HepG2 (cell line): ENCODE results near the gene ZBTB22. TPM values are rescaled to one million over a fixed set of nuclear protein-coding genes. Genes with fewer than 3 reads are reported as not detected.
A peak's percentile ranks its signal among the peaks of the same experiment; 100 is the strongest.

ENCODE experiments used
- ARID2 ChIP-seq: sonication (generic); formaldehyde crosslinking; IDR thresholded peaks from 2 replicates; pipeline ENCODE4 v1.8.1; 2022; ENCODE audit warnings: mild to moderate bottlenecking, missing genetic modification reagents, borderline replicate concordance
- FOXP1 ChIP-seq, 2 experiments: fragments of 450-650 bp in 1 of 2; IDR thresholded peaks; 2 replicates each; pipeline ENCODE4 v1.6.1; 2017 to 2018; ENCODE audit warnings: antibody characterized with exemption in 1 of 2
- GTF2F1 ChIP-seq: fragments of 150-350 bp; IDR thresholded peaks from 2 replicates; pipeline ENCODE4 v1.6.1; 2014; ENCODE audit warnings: low read length
- KMT2B ChIP-seq: IDR thresholded peaks from 2 replicates; pipeline ENCODE4 v1.6.1; 2016; ENCODE audit warnings: missing genetic modification reagents, missing compliant biosample characterization
- MED13 ChIP-seq: sonication (generic); formaldehyde crosslinking; IDR thresholded peaks from 2 replicates; pipeline ENCODE4 v1.5.0; 2020; ENCODE audit warnings: missing genetic modification reagents
- MTF2 ChIP-seq: sonication (generic); formaldehyde crosslinking; IDR thresholded peaks from 2 replicates; pipeline ENCODE4 v1.5.0; 2020; ENCODE audit warnings: missing genetic modification reagents, borderline replicate concordance
- REXO4 ChIP-seq: sonication (generic); formaldehyde crosslinking; IDR thresholded peaks from 2 replicates; pipeline ENCODE4 v1.8.0; 2022; ENCODE audit warnings: missing genetic modification reagents, mild to moderate bottlenecking, borderline replicate concordance
- SMAD9 ChIP-seq: sonication (generic); formaldehyde crosslinking; IDR thresholded peaks from 2 replicates; pipeline ENCODE4 v1.5.1; 2020; ENCODE audit warnings: mild to moderate bottlenecking, missing genetic modification reagents
- SRSF4 ChIP-seq: fragments of 200-400 bp; formaldehyde crosslinking; IDR thresholded peaks from one replicate; pipeline ENCODE4 v1.6.1; 2018; ENCODE audit warnings: mild to moderate bottlenecking, low read depth, low read length, moderate library complexity; ENCODE audit not compliant: poor library complexity, severe bottlenecking
- ZNF431 ChIP-seq: sonication (generic); formaldehyde crosslinking; IDR thresholded peaks from 2 replicates; pipeline ENCODE4 v1.9.0; 2022; ENCODE audit warnings: missing genetic modification reagents, low read depth, mild to moderate bottlenecking, borderline replicate concordance
- ZNF563 ChIP-seq: sonication (generic); formaldehyde crosslinking; IDR thresholded peaks from 2 replicates; pipeline ENCODE4 v1.8.0; 2022; ENCODE audit warnings: mild to moderate bottlenecking, moderate library complexity, missing genetic modification reagents
- ZNF761 ChIP-seq: sonication (generic); formaldehyde crosslinking; conservative IDR thresholded peaks from 2 replicates; pipeline ENCODE4 v1.4.0; 2020; ENCODE audit warnings: mild to moderate bottlenecking, missing genetic modification reagents
- ZNF780A ChIP-seq: sonication (generic); formaldehyde crosslinking; IDR thresholded peaks from 2 replicates; pipeline ENCODE4 v1.8.0; 2022; ENCODE audit warnings: mild to moderate bottlenecking, missing genetic modification reagents, moderate library complexity
- polyA plus RNA-seq, 8 experiments: library from polyadenylated mRNA; depleted of rRNA in 3 of 8; stranded (reverse) in 7 of 8; unstranded in 1 of 8; fragments of >200 nt; fragmentation: Illumina TruSeq in 4 of 8; extraction: Trizol in 4 of 8; gene quantifications; 2 replicates each; pipeline versions ENCODE4 v1.2.1 to v1.2.3, GENCODE V29; 2011 to 2016; ENCODE audit warnings: low read depth in 4 of 8, missing spikeins in 1 of 8, mixed read lengths in 1 of 8; ENCODE audit not compliant: insufficient read depth in 1 of 8
- total RNA-seq, 5 experiments: library from RNA; depleted of rRNA; stranded (reverse); fragments of >200 nt; fragmentation: Illumina TruSeq; extraction: Trizol; gene quantifications; 2 replicates each; pipeline ENCODE4 v1.2.3, GENCODE V29; 2016; ENCODE audit warnings: low read depth in 1 of 5
- TF ChIP-seq, protein P1 (sequence below): sonication (generic); formaldehyde crosslinking; IDR thresholded peaks from 2 replicates; pipeline ENCODE4 v1.4.0; 2020; ENCODE audit warnings: missing genetic modification reagents
- TF ChIP-seq, protein P2 (sequence below): sonication (generic); formaldehyde crosslinking; IDR thresholded peaks from 2 replicates; pipeline ENCODE4 v1.5.1; 2020; ENCODE audit warnings: mild to moderate bottlenecking, missing genetic modification reagents, moderate library complexity
- TF ChIP-seq, protein P3 (sequence below): IDR thresholded peaks from 2 replicates; pipeline ENCODE4 v1.6.1; 2016; ENCODE audit warnings: control low read depth
- TF ChIP-seq, protein P4 (sequence below): IDR thresholded peaks from 2 replicates; pipeline ENCODE4 v1.6.1; 2016; ENCODE audit warnings: missing compliant biosample characterization, missing genetic modification reagents, borderline replicate concordance

Gene ZBTB22
- total and polyA plus RNA-seq, 2 of the 13 experiments (the other 11 are each of a cell fraction or from before 2014, with no cell fraction given) = 8.0 to 10.6 TPM

DNA sequence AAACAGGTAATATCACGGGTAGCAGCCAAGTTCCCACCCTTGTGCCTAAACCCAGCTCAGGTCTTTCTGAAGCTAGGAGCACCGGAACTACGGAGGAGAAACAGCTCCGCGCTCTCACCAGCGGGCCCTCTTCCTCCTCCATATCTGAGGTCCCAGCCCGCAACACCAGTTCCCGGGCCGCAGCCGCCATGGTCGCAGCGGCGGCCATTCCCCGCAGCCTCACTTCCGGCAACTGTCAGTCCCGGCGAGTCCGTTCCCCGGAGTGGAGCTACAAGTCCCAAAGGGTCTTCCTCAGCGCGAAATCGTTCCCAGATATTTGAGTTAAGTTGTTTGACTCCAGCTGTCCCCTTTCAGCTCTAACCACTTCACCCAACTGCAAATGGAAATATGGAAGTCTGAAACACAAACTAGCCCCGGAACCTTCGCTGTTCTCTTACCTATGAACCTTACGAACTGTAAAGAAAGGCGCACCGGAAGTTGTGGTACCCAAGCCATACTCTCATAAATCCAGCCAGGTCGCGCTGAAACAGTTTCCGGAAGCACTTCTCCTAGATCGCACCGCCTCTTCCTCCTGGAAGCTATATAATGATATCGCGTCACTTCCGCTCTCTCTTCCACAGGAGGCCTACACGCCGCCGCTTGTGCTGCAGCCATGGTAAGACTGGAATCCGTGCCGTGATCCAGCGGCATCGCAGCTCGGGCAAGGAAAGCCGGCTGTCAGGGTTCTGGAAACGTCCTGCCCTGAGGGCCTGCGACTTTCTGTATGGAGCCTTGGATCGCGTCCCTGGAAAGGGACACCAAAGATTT is 45.9 kb downstream of the ZBTB22 start, which contains the start of the genes RPS18 and VPS52 (continued):
- TF ChIP-seq, protein P1, sequence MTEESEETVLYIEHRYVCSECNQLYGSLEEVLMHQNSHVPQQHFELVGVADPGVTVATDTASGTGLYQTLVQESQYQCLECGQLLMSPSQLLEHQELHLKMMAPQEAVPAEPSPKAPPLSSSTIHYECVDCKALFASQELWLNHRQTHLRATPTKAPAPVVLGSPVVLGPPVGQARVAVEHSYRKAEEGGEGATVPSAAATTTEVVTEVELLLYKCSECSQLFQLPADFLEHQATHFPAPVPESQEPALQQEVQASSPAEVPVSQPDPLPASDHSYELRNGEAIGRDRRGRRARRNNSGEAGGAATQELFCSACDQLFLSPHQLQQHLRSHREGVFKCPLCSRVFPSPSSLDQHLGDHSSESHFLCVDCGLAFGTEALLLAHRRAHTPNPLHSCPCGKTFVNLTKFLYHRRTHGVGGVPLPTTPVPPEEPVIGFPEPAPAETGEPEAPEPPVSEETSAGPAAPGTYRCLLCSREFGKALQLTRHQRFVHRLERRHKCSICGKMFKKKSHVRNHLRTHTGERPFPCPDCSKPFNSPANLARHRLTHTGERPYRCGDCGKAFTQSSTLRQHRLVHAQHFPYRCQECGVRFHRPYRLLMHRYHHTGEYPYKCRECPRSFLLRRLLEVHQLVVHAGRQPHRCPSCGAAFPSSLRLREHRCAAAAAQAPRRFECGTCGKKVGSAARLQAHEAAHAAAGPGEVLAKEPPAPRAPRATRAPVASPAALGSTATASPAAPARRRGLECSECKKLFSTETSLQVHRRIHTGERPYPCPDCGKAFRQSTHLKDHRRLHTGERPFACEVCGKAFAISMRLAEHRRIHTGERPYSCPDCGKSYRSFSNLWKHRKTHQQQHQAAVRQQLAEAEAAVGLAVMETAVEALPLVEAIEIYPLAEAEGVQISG (CRISPR knock-in tag) = peak; percentile 93
- TF ChIP-seq MTF2 (0 out of 2 replicates have a peak, but pooled peaks have one; percentile 65), SRSF4 (no peak), ZNF780A (CRISPR knock-in tag) (0 out of 2 replicates have a peak, but pooled peaks have one; percentile 36), ZNF431 (peak; percentile 42), GTF2F1 (peak; percentile 73), ZNF563 (peak; percentile 89), REXO4 (peak; percentile 74; the same call in 1 of the 2 replicates), ZNF761 (CRISPR knock-in tag) (peak; percentile 86), FOXP1 (IDR thresholded peaks at IDR 0.05) (no peak), FOXP1 (CRISPR knock-in tag; IDR thresholded peaks at IDR 0.05) (peak; percentile 6; the same call in 1 of the 2 replicates), SMAD9 (CRISPR knock-in tag) (peak; percentile 88; the same call in 1 of the 2 replicates), KMT2B (CRISPR knock-in tag) (peak; percentile 82), ARID2 (CRISPR knock-in tag) (peak; percentile 97), MED13 (peak; percentile 82; the same call in 1 of the 2 replicates)
- TF ChIP-seq, protein P2, sequence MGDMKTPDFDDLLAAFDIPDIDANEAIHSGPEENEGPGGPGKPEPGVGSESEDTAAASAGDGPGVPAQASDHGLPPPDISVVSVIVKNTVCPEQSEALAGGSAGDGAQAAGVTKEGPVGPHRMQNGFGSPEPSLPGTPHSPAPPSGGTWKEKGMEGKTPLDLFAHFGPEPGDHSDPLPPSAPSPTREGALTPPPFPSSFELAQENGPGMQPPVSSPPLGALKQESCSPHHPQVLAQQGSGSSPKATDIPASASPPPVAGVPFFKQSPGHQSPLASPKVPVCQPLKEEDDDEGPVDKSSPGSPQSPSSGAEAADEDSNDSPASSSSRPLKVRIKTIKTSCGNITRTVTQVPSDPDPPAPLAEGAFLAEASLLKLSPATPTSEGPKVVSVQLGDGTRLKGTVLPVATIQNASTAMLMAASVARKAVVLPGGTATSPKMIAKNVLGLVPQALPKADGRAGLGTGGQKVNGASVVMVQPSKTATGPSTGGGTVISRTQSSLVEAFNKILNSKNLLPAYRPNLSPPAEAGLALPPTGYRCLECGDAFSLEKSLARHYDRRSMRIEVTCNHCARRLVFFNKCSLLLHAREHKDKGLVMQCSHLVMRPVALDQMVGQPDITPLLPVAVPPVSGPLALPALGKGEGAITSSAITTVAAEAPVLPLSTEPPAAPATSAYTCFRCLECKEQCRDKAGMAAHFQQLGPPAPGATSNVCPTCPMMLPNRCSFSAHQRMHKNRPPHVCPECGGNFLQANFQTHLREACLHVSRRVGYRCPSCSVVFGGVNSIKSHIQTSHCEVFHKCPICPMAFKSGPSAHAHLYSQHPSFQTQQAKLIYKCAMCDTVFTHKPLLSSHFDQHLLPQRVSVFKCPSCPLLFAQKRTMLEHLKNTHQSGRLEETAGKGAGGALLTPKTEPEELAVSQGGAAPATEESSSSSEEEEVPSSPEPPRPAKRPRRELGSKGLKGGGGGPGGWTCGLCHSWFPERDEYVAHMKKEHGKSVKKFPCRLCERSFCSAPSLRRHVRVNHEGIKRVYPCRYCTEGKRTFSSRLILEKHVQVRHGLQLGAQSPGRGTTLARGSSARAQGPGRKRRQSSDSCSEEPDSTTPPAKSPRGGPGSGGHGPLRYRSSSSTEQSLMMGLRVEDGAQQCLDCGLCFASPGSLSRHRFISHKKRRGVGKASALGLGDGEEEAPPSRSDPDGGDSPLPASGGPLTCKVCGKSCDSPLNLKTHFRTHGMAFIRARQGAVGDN (CRISPR knock-in tag) = peak; percentile 93
- TF ChIP-seq, protein P3, sequence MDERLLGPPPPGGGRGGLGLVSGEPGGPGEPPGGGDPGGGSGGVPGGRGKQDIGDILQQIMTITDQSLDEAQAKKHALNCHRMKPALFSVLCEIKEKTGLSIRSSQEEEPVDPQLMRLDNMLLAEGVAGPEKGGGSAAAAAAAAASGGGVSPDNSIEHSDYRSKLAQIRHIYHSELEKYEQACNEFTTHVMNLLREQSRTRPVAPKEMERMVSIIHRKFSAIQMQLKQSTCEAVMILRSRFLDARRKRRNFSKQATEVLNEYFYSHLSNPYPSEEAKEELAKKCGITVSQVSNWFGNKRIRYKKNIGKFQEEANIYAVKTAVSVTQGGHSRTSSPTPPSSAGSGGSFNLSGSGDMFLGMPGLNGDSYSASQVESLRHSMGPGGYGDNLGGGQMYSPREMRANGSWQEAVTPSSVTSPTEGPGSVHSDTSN (CRISPR knock-in tag) = no peak; the same call in 1 of the 2 replicates
- TF ChIP-seq, protein P4, sequence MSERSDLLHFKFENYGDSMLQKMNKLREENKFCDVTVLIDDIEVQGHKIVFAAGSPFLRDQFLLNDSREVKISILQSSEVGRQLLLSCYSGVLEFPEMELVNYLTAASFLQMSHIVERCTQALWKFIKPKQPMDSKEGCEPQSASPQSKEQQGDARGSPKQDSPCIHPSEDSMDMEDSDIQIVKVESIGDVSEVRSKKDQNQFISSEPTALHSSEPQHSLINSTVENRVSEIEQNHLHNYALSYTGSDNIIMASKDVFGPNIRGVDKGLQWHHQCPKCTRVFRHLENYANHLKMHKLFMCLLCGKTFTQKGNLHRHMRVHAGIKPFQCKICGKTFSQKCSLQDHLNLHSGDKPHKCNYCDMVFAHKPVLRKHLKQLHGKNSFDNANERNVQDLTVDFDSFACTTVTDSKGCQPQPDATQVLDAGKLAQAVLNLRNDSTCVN (CRISPR knock-in tag) = peak; percentile 79; the same call in 1 of the 2 replicates
